Astrocyte (in vitro differentiated cells and primary cell): ENCODE measurements around the gene NKAPL. TPM values are rescaled to one million over a fixed set of nuclear protein-coding genes. Genes with fewer than 3 reads are reported as not detected.

ENCODE experiments used
- DNase-seq: peaks from one replicate; pipeline ENCODE4 v3.0.0-alpha.2; 2010; ENCODE audit warnings: low read depth
- FAIRE-seq: peaks from 2 replicates; lab custom pipeline; 2011; peaks lifted over from hg19 to GRCh38; lab: Jason Lieb, UNC
- H2AFZ ChIP-seq: 2 replicates; pipeline ENCODE4 v1.6.0; 2012; ENCODE audit warnings: low read depth, low read length, inconsistent platforms
- H3K27ac ChIP-seq: 2 replicates; pipeline ENCODE4 v1.5.1; 2011; ENCODE audit warnings: low read depth, low read length, inconsistent platforms
- H3K27me3 ChIP-seq: 2 replicates; pipeline ENCODE4 v1.6.0; 2011; ENCODE audit warnings: low read length, inconsistent platforms; ENCODE audit not compliant: insufficient read depth
- H3K36me3 ChIP-seq: 2 replicates; pipeline ENCODE4 v1.5.1; 2011; ENCODE audit warnings: low read length, inconsistent platforms; ENCODE audit not compliant: insufficient read depth
- H3K4me1 ChIP-seq: 2 replicates; pipeline ENCODE4 v1.5.1; 2011; ENCODE audit warnings: low read length, inconsistent platforms; ENCODE audit not compliant: insufficient read depth
- H3K4me2 ChIP-seq: 2 replicates; pipeline ENCODE4 v1.6.0; 2012; ENCODE audit warnings: low read length, inconsistent platforms
- H3K4me3 ChIP-seq: 2 replicates; pipeline ENCODE4 v1.5.1; 2011; ENCODE audit warnings: low read depth, mild to moderate bottlenecking, low read length, inconsistent platforms; ENCODE audit not compliant: insufficient read depth
- H3K79me2 ChIP-seq: 2 replicates; pipeline ENCODE4 v1.6.0; 2012; ENCODE audit warnings: mild to moderate bottlenecking, low read length, inconsistent platforms; ENCODE audit not compliant: insufficient read depth
- H3K9ac ChIP-seq: 2 replicates; pipeline ENCODE4 v1.6.0; 2012; ENCODE audit warnings: mild to moderate bottlenecking, low read length, inconsistent platforms
- H3K9me3 ChIP-seq: 2 replicates; pipeline ENCODE4 v1.5.1; 2012; ENCODE audit warnings: low read depth, mild to moderate bottlenecking, low read length, inconsistent platforms; ENCODE audit not compliant: insufficient read depth
- H4K20me1 ChIP-seq: 2 replicates; pipeline ENCODE4 v1.6.0; 2012; ENCODE audit warnings: low read length, inconsistent platforms; ENCODE audit not compliant: insufficient read depth
- H3K27ac Mint-ChIP-seq: one replicate; pipeline ENCODE4 v1.8.0; 2021; ENCODE audit warnings: mild to moderate bottlenecking, mixed read lengths; ENCODE audit not compliant: unreplicated experiment
- H3K27me3 Mint-ChIP-seq: one replicate; pipeline ENCODE4 v1.8.0; 2021; ENCODE audit warnings: low read depth, mixed read lengths; ENCODE audit not compliant: unreplicated experiment
- H3K36me3 Mint-ChIP-seq: one replicate; pipeline ENCODE4 v1.8.0; 2021; ENCODE audit warnings: low read depth, mixed read lengths; ENCODE audit not compliant: unreplicated experiment
- H3K4me1 Mint-ChIP-seq: one replicate; pipeline ENCODE4 v1.8.0; 2021; ENCODE audit warnings: low read depth, mixed read lengths; ENCODE audit not compliant: unreplicated experiment
- H3K4me3 Mint-ChIP-seq: one replicate; pipeline ENCODE4 v1.8.0; 2021; ENCODE audit warnings: mild to moderate bottlenecking, moderate library complexity, mixed read lengths; ENCODE audit not compliant: unreplicated experiment
- H3K9me3 Mint-ChIP-seq: one replicate; pipeline ENCODE4 v1.8.0; 2021; ENCODE audit warnings: mild to moderate bottlenecking, mixed read lengths; ENCODE audit not compliant: unreplicated experiment
- CTCF ChIP-seq: IDR thresholded peaks from 2 replicates; pipeline ENCODE4 v1.5.1; 2011; ENCODE audit warnings: low read depth, mild to moderate bottlenecking, inconsistent platforms, low read length, moderate library complexity; ENCODE audit not compliant: insufficient read depth
- EZH2 ChIP-seq: IDR thresholded peaks from 2 replicates; pipeline ENCODE4 v1.6.1; 2012; ENCODE audit warnings: mild to moderate bottlenecking, low read length, inconsistent platforms; ENCODE audit not compliant: insufficient read depth
- total RNA-seq: library from RNA; stranded (reverse); gene quantifications from 2 replicates; pipeline ENCODE4 v1.2.1, GENCODE V29; 2021

NKAPL gene
- total RNA-seq, 1 donor from 2014 or later: not detected

GRCh38 chr6:28269492-28269891, 10.4 kb downstream of the NKAPL start:
- Mint-ChIP-seq H3K9me3 (no peaks in the 10 kb centered on the region), H3K36me3 (peaks cover 15% of the 10 kb centered on the region), H3K27ac (peak overlapping the region; percentile 92), H3K4me3 (no peak overlapping the region), H3K27me3 (no peaks in the 10 kb centered on the region), H3K4me1 (peaks cover 5% of the 10 kb centered on the region)
- TF ChIP-seq EZH2 (no peak), CTCF (no peak)
- peaks cover 30% of the 10 kb centered on the region for H3K79me2 ChIP-seq
- peaks cover 5% of the 10 kb centered on the region for H3K36me3 ChIP-seq
- DNase-seq (peak; percentile 90), FAIRE-seq (peak; percentile 17)
- no peaks in the 10 kb centered on the region for H4K20me1 ChIP-seq
- H3K9ac ChIP-seq: no peak overlapping the region
- H3K4me3 ChIP-seq: no peak overlapping the region
- H3K27ac ChIP-seq: peak overlapping the region; percentile 69
- no peaks in the 10 kb centered on the region for H3K9me3 ChIP-seq
- no peaks in the 10 kb centered on the region for H3K27me3 ChIP-seq
- no peak overlapping the region for H2AFZ ChIP-seq
- H3K4me1 ChIP-seq: peaks cover 4% of the 10 kb centered on the region
- H3K4me2 ChIP-seq: peak overlapping the region; percentile 32

GRCh38 chr6:28274888-28275287, 15.8 kb downstream of the NKAPL start:
- Histone ChIP-seq H3K27ac (no peak overlapping the region), H3K9me3 (no peaks in the 10 kb centered on the region), H3K4me1 (peaks cover 2% of the 10 kb centered on the region), H4K20me1 (no peaks in the 10 kb centered on the region), H3K4me2 (no peak overlapping the region), H3K79me2 (peaks cover 10% of the 10 kb centered on the region), H3K4me3 (no peak overlapping the region), H2AFZ (no peak overlapping the region), H3K9ac (no peak overlapping the region), H3K36me3 (peaks cover 13% of the 10 kb centered on the region), H3K27me3 (no peaks in the 10 kb centered on the region)
- TF ChIP-seq EZH2: no peak
- no peak for TF ChIP-seq CTCF
- no peak for FAIRE-seq
- H3K36me3 Mint-ChIP-seq: peaks cover 17% of the 10 kb centered on the region
- no peak overlapping the region for H3K4me3 Mint-ChIP-seq
- H3K27ac Mint-ChIP-seq: no peak overlapping the region
- no peak for DNase-seq
- H3K9me3 Mint-ChIP-seq: no peaks in the 10 kb centered on the region
- no peaks in the 10 kb centered on the region for H3K27me3 Mint-ChIP-seq
- H3K4me1 Mint-ChIP-seq: no peaks in the 10 kb centered on the region

GRCh38 chr6:28277746-28278145, 18.6 kb downstream of the NKAPL start:
- no peaks in the 10 kb centered on the region for H3K9me3 Mint-ChIP-seq
- H3K36me3 ChIP-seq: peaks cover 10% of the 10 kb centered on the region
- H3K27me3 Mint-ChIP-seq: no peaks in the 10 kb centered on the region
- no peak overlapping the region for H3K4me3 ChIP-seq
- H3K4me2 ChIP-seq: no peak overlapping the region
- no peaks in the 10 kb centered on the region for H3K4me1 Mint-ChIP-seq
- H3K9ac ChIP-seq: no peak overlapping the region
- no peaks in the 10 kb centered on the region for H4K20me1 ChIP-seq
- FAIRE-seq (no peak), DNase-seq (no peak)
- TF ChIP-seq EZH2 (no peak), CTCF (no peak)
- no peaks in the 10 kb centered on the region for H3K4me1 ChIP-seq
- H3K4me3 Mint-ChIP-seq: no peak overlapping the region
- H3K9me3 ChIP-seq: peaks cover under 1% of the 10 kb centered on the region
- no peak overlapping the region for H2AFZ ChIP-seq
- H3K79me2 ChIP-seq: peaks cover 6% of the 10 kb centered on the region
- H3K27ac ChIP-seq: no peak overlapping the region
- H3K27ac Mint-ChIP-seq: no peak overlapping the region
- H3K27me3 ChIP-seq: no peaks in the 10 kb centered on the region
- peaks cover 11% of the 10 kb centered on the region for H3K36me3 Mint-ChIP-seq
